Measurements from ENCODE around the gene BTNL3.

DNA sequence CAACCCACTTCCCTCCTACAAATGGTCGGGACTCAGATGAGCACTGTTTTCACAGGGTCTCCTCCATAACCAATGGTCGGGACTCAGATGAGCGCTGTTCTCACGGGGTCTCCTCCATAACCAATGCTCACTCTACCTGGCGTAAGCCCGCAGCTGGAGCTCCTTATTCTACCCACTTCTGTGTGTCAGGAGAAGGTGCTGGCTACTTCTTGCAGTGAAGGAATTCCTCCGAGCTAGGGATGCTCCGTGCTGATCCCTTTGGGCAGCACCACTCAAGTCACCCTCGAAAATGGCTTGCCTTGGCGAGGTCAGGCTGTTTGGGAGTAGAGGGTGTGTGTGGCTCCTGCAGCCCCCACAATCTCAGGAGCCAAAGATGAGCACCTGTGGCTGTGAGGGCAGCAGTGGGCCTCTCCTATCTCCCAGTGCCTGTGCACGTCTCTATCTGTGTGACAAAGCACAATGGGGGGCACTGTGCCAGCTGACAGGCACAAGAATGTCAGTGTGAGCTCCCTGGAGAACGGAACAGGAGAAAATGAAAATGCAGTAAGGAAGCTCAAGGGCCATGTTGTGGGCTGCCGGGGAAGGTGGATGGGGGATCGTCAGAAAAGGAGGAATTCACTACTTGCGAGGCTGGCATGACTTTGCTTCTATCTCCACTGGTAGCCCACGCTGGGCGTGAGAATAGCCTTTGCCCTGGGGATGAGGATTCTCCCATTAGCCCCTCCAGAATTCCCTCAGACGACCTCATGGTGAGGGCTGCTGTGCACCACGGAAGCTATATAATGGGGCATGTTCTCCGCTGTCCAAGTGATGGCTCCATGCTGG, 47.6 kb downstream of the BTNL3 start:
- TF ChIP-seq EZH2 (IDR thresholded peaks at IDR 0.05; ENCODE audit: borderline replicate concordance, low read depth, low read length, severe bottlenecking), result no peak
- no peak for TF ChIP-seq POLR2A (IDR thresholded peaks at IDR 0.05; ENCODE audit: low read depth, low read length)
- TF ChIP-seq, protein P1, sequence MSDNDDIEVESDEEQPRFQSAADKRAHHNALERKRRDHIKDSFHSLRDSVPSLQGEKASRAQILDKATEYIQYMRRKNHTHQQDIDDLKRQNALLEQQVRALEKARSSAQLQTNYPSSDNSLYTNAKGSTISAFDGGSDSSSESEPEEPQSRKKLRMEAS (IDR thresholded peaks at IDR 0.05; ENCODE audit: insufficient read depth, insufficient read length), result no peak
